GM23338 (cell line): ENCODE results near the gene COBL. TPM values are rescaled to one million over a fixed set of nuclear protein-coding genes. Genes with fewer than 3 reads are reported as not detected.

Source experiments
- ATAC-seq: fragments of 200-7000 bp; cut with Tn5 transposase; 3 replicates; pipeline ENCODE4 v1.9.1; 2020
- DNase-seq: peaks from one replicate; pipeline ENCODE4 v3.0.0-alpha.2; 2015; ENCODE audit warnings: low spot score
- H2AFZ ChIP-seq: fragments of 200-600 bp; sonication (generic); 2 replicates; pipeline ENCODE4 v1.8.0; 2016; ENCODE audit warnings: antibody characterized with exemption, mild to moderate bottlenecking, moderate library complexity
- H3F3A ChIP-seq: fragments of 200-600 bp; sonication (generic); replicated peaks from 2 replicates; pipeline ENCODE4 v1.8.0; 2017; ENCODE audit warnings: antibody characterized with exemption, mixed run types, low read depth
- H3K27ac ChIP-seq: fragments of 200-600 bp; sonication (generic); 2 replicates; pipeline ENCODE4 v1.6.1; 2016; ENCODE audit warnings: low read depth
- H3K27me3 ChIP-seq: fragments of 200-600 bp; sonication (generic); 2 replicates; pipeline ENCODE4 v1.8.0; 2016; ENCODE audit warnings: mild to moderate bottlenecking, mixed run types, moderate library complexity; ENCODE audit not compliant: insufficient read depth
- H3K36me3 ChIP-seq: fragments of 200-600 bp; sonication (generic); 2 replicates; pipeline ENCODE4 v1.8.0; 2016; ENCODE audit warnings: mild to moderate bottlenecking; ENCODE audit not compliant: insufficient read depth
- H3K4me1 ChIP-seq: fragments of 200-600 bp; sonication (generic); 2 replicates; pipeline ENCODE4 v1.8.0; 2016; ENCODE audit warnings: mild to moderate bottlenecking, moderate library complexity; ENCODE audit not compliant: insufficient read depth
- H3K4me2 ChIP-seq: fragments of 200-600 bp; sonication (generic); 2 replicates; pipeline ENCODE4 v1.7.1; 2017; ENCODE audit warnings: mixed run types
- H3K4me3 ChIP-seq: fragments of 200-600 bp; sonication (generic); 2 replicates; pipeline ENCODE4 v1.6.1; 2016; ENCODE audit warnings: mixed run types
- H3K79me2 ChIP-seq: fragments of 200-600 bp; sonication (generic); replicated peaks from 2 replicates; pipeline ENCODE4 v1.8.0; 2017; ENCODE audit warnings: mild to moderate bottlenecking; ENCODE audit not compliant: insufficient read depth
- H3K9me2 ChIP-seq: fragments of 200-600 bp; sonication (generic); 2 replicates; pipeline ENCODE4 v1.8.0; 2017; ENCODE audit not compliant: insufficient read depth
- H4K20me1 ChIP-seq: fragments of 200-600 bp; sonication (generic); replicated peaks from 2 replicates; pipeline ENCODE4 v1.8.0; 2017; ENCODE audit warnings: mild to moderate bottlenecking; ENCODE audit not compliant: insufficient read depth
- H3K27ac Mint-ChIP-seq: 2 replicates; pipeline ENCODE4 v1.8.0; 2020; ENCODE audit warnings: inconsistent platforms, mild to moderate bottlenecking, moderate library complexity, mixed read lengths
- H3K27me3 Mint-ChIP-seq: 3 replicates; pipeline ENCODE4 v1.8.0; 2022; ENCODE audit warnings: low read depth, mild to moderate bottlenecking, moderate library complexity, mixed read lengths, inconsistent platforms; ENCODE audit not compliant: insufficient read depth, poor library complexity
- H3K36me3 Mint-ChIP-seq: 3 replicates; pipeline ENCODE4 v1.8.0; 2021; ENCODE audit warnings: low read depth, mild to moderate bottlenecking, inconsistent platforms, moderate library complexity, mixed read lengths
- H3K4me1 Mint-ChIP-seq: 3 replicates; pipeline ENCODE4 v1.8.0; 2020; ENCODE audit warnings: mild to moderate bottlenecking, inconsistent platforms, mixed read lengths
- H3K4me3 Mint-ChIP-seq: 3 replicates; pipeline ENCODE4 v1.8.0; 2021; ENCODE audit warnings: moderate library complexity, mild to moderate bottlenecking, inconsistent platforms, mixed read lengths
- H3K9me3 Mint-ChIP-seq: 3 replicates; pipeline ENCODE4 v1.8.0; 2020; ENCODE audit warnings: moderate library complexity, mild to moderate bottlenecking, inconsistent platforms, mixed read lengths
- CREB1 ChIP-seq: fragments of 250-450 bp; sonication (Bioruptor Pico); IDR thresholded peaks from 2 replicates; pipeline ENCODE4 v1.5.0; 2020; ENCODE audit warnings: low read depth, mild to moderate bottlenecking, moderate library complexity
- CTCF ChIP-seq, 2 experiments: fragments of 200-600 bp in 1 of 2; sonication (generic) in 1 of 2; conservative IDR thresholded peaks; 2 replicates each; pipeline versions ENCODE4 v1.5.1 to v1.6.1; 2016 to 2017; ENCODE audit warnings: antibody characterized with exemption in 2 of 2, low read depth in 2 of 2, mild to moderate bottlenecking in 2 of 2, moderate library complexity in 1 of 2
- ETS1 ChIP-seq: IDR thresholded peaks from 2 replicates; pipeline ENCODE4 v1.6.1; 2016; ENCODE audit warnings: antibody characterized with exemption
- EZH2 ChIP-seq: fragments of 200-600 bp; sonication (generic); IDR thresholded peaks from one replicate; pipeline ENCODE4 v1.8.0; 2017; ENCODE audit warnings: antibody characterized with exemption, mild to moderate bottlenecking, low read depth; ENCODE audit not compliant: unreplicated experiment
- EZH2phosphoT487 ChIP-seq: fragments of 200-600 bp; sonication (generic); IDR thresholded peaks from one replicate; pipeline ENCODE4 v1.8.1; 2018; ENCODE audit warnings: antibody characterized with exemption; ENCODE audit not compliant: unreplicated experiment
- NANOG ChIP-seq: IDR thresholded peaks from 2 replicates; pipeline ENCODE4 v1.6.1; 2016; ENCODE audit warnings: antibody characterized with exemption, borderline replicate concordance
- POLR2AphosphoS5 ChIP-seq: IDR thresholded peaks from 2 replicates; pipeline ENCODE4 v1.6.1; 2016; ENCODE audit warnings: antibody characterized with exemption, low read depth
- REST ChIP-seq: IDR thresholded peaks from one replicate; pipeline ENCODE4 v1.6.1; 2018; ENCODE audit warnings: antibody characterized with exemption; ENCODE audit not compliant: unreplicated experiment
- STAT1 ChIP-seq: IDR thresholded peaks from one replicate; pipeline ENCODE4 v1.6.1; 2016; ENCODE audit warnings: antibody characterized with exemption; ENCODE audit not compliant: unreplicated experiment
- ZNF114 ChIP-seq: fragments of 250-450 bp; sonication (Bioruptor Pico); IDR thresholded peaks from 2 replicates; pipeline ENCODE4 v1.5.0; 2020; ENCODE audit warnings: mild to moderate bottlenecking, moderate library complexity
- ZNF331 ChIP-seq: fragments of 250-450 bp; sonication (Bioruptor Pico); IDR thresholded peaks from 2 replicates; pipeline ENCODE4 v1.5.0; 2020; ENCODE audit warnings: low read depth, mild to moderate bottlenecking, moderate library complexity
- ZNF462 ChIP-seq: fragments of 250-450 bp; sonication (Bioruptor Pico); IDR thresholded peaks from 2 replicates; pipeline ENCODE4 v1.5.0; 2020; ENCODE audit warnings: mild to moderate bottlenecking, moderate library complexity
- polyA plus RNA-seq: library from polyadenylated mRNA; unstranded; fragments of >200 nt; fragmentation: Nextera tagmentation; extraction: Ambion mirVana; gene quantifications from 2 replicates; pipeline ENCODE4 v1.2.1, GENCODE V29; 2016
- total RNA-seq: library from RNA; depleted of rRNA; stranded (reverse); fragments of >200 nt; shearing (Covaris generic); gene quantifications from 2 replicates; pipeline ENCODE4 v1.2.3, GENCODE V29; 2014

COBL gene
- total and polyA plus RNA-seq, 2 experiments from 2014 or later: 18.3 to 51.9 TPM

- H3K27ac Mint-ChIP-seq: no peak overlapping the region
- H3K4me3 Mint-ChIP-seq: no peak overlapping the region
- no peaks in the 10 kb centered on the region; the same call in 1 of the 2 replicates for H4K20me1 ChIP-seq
- ATAC-seq (no peak), DNase-seq (no peak)
- H3K79me2 ChIP-seq: no peaks in the 10 kb centered on the region
- no peak overlapping the region for H3K4me3 ChIP-seq
- peaks cover 22% of the 10 kb centered on the region for H3K4me1 Mint-ChIP-seq
- peaks cover 7% of the 10 kb centered on the region for H3K9me3 Mint-ChIP-seq
- peaks cover 20% of the 10 kb centered on the region for H3K36me3 Mint-ChIP-seq
- H3K27me3 Mint-ChIP-seq: peaks cover 6% of the 10 kb centered on the region
- no peaks in the 10 kb centered on the region for H3F3A ChIP-seq
- H3K9me2 ChIP-seq: 0 out of 2 replicates have a peak, but pooled peaks cover 3% of the 10 kb centered on the region
- H3K27me3 ChIP-seq: no peaks in the 10 kb centered on the region
- H3K36me3 ChIP-seq: no peaks in the 10 kb centered on the region
- peaks cover 13% of the 10 kb centered on the region for H3K4me1 ChIP-seq
- TF ChIP-seq STAT1 (no peak), EZH2phosphoT487 (no peak), CREB1 (CRISPR knock-in tag) (no peak), ZNF114 (CRISPR knock-in tag) (no peak), ZNF331 (CRISPR knock-in tag) (no peak), EZH2 (no peak), REST (no peak), ETS1 (no peak), ZNF462 (CRISPR knock-in tag) (no peak), POLR2AphosphoS5 (no peak), CTCF (conservative IDR thresholded peaks at IDR 0.05; ENCODE audit: low read depth in 2 of 2) (no peak), NANOG (no peak)
- no peak overlapping the region for H3K4me2 ChIP-seq
- no peak overlapping the region for H2AFZ ChIP-seq
- no peak overlapping the region for H3K27ac ChIP-seq
Measured at GRCh38 chr7:51154201-51154600, 162.4 kb downstream of the COBL start.
